Occipital lobe (tissue), 2 donors: ENCODE data around the gene AGBL5. TPM values are rescaled to one million over a fixed set of nuclear protein-coding genes. Genes with fewer than 3 reads are reported as not detected.
"Not testable (repeated sequence)": the region's sequence is repeated elsewhere in the genome, so short reads cannot be mapped to it uniquely, and the experiment has no call there.

Source experiments
- DNase-seq: peaks from one replicate; lab custom pipeline; 2025; lab: John Stamatoyannopoulos, UW
- total RNA-seq: library from RNA; depleted of rRNA; stranded (reverse); fragments of >200 nt; gene quantifications from one replicate; pipeline ENCODE4 v1.2.3, GENCODE V29; 2014

Gene AGBL5
- total RNA-seq, 1 donor from 2014 or later, result 17.5 TPM

- no peak for DNase-seq
Observed at GRCh38 chr2:27091746-27092695, 40.6 kb downstream of the AGBL5 start.

DNA sequence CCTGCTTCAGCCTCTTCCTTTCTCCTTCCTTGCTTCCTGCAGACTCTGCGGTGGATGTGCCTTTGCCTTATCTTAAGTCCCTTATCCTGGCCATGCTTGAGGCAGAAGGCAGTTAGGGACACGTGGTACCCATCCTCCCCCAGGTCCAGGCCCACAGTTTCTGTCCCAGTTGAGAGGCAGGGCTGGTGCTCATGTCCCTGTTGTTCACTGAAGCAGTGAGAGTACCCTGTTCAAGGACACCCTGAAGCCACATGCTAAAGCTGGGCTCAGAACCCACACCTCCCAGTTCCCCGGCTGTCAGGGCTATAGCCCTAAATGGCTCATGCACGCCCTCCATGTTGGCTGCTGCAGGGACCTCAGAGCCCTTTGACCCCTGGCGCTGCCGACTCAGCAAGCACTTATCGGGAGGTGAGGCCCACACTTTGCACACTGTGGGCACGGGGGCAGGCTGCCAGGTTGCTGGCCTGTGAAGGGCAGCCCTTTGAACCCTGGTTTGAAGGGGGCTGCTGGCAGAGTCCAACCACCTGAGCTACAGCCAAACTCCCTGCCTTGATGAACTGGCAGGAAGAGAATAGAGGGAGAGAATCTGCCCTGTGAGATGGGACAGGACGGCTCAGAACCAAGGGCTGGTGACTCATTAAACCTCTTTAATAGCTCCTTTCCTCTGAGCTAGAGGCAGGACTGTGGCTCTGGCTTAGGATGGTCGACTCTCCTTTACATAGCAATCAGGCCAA lies 41.4 kb downstream of the AGBL5 start:
- no peak for DNase-seq

GRCh38 chr2:27093430-27094352 lies 42.2 kb downstream of the AGBL5 start:
- DNase-seq, result no peak

GRCh38 chr2:27094353-27094984 lies 43.0 kb downstream of the AGBL5 start:
- DNase-seq, result no peak

DNA sequence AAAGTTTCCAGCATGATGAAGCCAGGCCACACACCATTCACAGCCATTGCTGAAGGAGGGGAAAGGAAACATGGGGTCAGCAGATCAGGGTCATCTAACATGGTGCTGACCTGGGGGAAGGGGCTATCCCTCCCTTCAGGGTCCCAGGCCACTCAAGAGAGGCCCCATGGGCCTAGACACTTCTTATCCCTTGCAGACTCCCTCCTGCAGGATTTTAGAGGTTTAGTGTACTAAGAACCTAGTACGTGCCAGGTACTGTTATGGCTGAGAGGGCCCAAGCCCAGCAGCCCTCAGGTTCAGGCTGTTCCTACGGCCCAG lies 43.9 kb downstream of the AGBL5 start:
- no peak for DNase-seq

GRCh38 chr2:27095745-27096651 lies 44.5 kb downstream of the AGBL5 start:
- peak; percentile 48 for DNase-seq

DNA sequence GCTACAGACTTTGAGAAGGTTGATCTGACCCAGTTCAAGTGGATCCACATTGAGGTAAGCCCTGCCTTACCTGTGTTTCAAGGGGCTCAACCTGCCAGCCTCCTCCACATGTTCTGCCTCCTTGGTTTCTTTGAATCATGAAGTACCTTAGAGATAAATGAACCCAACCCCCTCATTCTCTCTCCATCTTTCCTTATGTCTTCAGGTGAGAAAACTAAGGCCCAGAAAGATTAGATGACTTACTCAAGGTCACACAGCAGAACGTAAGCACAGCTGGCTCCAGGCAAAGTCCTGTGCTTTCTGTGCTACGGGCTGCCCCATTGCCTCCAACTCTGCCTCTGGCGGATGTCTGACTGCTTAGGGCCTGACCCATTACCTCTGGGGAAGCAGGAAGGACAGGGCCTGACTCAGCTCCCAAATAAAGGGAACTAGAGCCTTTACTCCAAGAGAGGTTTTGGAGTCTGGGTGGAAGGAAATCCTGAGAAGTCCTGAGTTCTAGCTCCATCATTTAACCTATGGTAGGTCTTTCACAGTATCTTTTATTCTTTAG lies 45.4 kb downstream of the AGBL5 start:
- no peak for DNase-seq

DNA sequence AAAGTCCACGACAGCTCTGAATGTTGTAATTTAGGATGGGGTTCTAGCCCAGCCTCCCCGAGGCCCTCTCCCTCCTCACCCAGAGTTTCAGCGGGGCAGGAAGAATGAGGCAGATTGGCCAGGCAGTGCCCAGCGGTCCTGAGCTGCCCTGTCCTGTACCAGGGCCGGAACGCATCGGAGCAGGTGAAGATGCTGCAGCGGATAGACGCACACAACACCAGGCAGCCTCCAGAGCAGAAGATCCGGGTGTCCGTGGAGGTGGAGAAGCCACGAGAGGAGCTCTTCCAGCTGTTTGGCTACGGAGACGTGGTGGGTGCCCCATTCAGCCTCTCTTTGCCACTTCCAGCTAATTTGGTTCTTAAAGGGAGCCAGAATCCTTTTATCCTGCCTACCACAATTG lies 45.9 kb downstream of the AGBL5 start:
- no peak for DNase-seq

- no peak for DNase-seq
Observed at GRCh38 chr2:27099334-27099955, 48.0 kb downstream of the AGBL5 start.

- DNase-seq, result no peak
Observed at GRCh38 chr2:27100036-27100435, 48.6 kb downstream of the AGBL5 start.

DNA sequence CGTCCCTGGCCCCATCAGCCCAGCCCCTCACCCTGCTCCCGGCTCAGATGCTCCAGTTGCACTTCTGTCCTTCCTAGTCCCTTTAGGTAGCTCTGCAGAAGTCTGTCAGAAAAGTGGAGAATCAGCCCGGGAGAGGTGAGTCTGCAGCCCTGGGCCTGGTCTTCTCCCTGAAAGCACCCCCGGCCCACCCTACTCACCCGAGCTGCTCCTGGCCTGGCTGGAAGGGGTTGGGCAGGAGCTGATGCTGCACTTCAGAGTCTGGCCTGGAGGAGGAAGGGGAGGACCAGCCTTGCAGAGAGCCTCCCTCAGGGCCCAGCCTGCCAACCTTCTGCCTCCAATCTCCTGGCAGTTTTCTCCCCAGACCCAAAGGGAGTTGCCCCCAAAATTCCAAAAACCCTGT lies 50.9 kb downstream of the AGBL5 start:
- no peak for DNase-seq

DNA sequence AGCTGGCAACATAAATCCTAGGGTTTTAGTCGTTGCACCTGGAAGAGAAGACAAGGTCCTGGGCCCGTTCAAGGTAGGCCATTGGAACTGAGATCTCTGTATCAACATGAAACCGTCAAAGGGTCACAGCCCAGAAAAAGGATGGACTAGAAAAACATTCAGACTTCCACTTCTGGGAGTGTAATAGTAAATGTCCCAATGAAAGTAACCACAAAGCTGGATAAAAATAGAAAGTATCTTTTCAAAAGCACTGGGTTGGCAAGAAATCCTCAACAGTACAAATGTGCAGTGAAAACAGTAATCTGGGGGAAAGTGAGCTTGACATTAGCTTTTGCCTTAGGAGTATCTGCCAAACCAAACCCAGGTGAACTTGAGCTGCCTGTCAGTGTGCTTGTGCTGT lies 54.5 kb downstream of the AGBL5 start:
- no peak for DNase-seq

DNA sequence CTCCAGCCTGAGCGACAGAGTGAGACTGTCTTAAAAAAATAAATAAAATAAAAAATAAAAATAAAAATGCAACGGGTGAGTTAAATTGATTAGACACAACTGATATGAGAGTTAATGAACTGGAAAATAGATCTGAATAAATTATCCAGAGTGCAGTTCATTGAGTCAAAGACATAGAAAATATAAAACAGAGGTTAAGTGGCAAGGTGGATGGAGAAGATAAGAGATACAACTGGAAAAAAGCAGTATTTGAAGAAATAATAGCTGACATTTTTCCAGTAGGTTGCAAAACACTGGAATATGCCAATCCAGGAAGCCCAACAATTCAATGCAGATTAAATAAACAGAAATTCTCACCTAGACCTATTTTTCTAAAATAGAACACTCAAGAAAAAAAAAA lies 56.8 kb downstream of the AGBL5 start:
- no peak for DNase-seq

- no peak for DNase-seq
Observed at GRCh38 chr2:27109083-27109482, 57.6 kb downstream of the AGBL5 start.

DNA sequence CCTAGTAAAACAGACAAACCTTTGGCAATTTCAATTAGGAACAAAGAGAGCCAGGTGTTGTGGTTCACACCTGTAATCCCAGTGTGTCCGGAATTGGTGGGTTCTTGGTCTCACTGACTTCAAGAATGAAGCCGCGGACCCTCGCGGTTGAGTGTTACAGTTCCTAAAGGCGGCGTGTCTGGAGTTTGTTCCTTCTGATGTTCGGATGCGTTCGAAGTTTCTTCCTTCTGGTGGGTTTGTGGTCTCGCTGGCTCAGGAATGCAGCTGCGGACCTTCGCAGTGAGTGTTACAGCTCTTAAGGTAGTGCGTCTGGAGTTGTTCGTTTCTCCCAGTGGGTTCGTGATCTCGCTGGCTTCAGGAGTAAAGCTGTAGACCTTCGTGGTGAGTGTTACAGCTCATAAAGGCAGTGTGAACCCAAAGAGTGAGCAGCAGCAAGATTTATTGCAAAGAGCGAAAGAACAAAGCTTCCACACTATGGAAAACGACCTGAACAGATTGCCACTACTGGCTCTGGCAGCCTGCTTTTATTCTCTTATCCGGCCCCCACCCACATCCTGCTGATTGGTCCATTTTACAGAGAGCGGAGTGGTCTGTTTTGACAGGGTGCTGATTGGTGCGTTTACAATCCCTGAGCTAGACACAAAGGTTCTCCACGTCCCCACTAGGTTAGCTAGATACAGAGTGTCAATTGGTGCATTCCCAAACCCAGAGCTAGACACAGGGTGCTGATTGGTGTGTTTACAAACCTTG lies 59.3 kb downstream of the AGBL5 start:
- not testable (repeated sequence) for DNase-seq

DNA sequence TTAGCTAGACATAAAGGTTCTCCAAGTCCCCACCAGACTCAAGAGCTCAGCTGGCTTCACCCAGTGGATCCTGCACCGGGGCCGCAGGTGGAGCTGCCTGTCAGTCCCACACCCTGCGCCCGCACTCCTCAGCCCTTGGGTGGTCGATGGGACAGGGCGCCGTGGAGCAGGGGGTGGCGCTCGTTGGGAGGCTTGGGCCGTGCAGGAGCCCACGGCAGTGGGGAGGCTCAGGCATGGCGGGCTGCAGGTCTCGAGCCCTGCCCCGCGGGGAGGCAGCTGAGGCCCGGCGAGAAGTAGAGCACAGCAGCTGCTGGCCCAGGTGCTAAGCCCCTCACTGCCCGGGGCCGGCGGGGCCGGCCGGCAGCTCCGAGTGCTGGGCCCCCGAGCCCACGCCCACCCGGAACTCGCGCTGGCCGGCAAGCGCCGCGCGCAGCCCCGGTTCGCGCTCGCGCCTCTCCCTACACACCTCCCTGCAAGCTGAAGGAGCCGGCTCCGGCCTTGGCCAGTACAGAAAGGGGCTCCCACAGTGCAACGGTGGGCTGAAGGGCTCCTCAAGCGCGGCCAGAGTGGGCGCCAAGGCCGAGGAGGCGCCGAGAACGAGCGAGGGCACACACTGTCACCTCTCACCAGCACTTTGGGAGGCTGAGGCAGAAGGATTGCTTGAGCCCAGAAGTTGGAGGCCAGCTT lies 60.1 kb downstream of the AGBL5 start:
- not testable (repeated sequence) for DNase-seq

- no peak for DNase-seq
Observed at GRCh38 chr2:27115519-27115918, 64.1 kb downstream of the AGBL5 start.

DNA sequence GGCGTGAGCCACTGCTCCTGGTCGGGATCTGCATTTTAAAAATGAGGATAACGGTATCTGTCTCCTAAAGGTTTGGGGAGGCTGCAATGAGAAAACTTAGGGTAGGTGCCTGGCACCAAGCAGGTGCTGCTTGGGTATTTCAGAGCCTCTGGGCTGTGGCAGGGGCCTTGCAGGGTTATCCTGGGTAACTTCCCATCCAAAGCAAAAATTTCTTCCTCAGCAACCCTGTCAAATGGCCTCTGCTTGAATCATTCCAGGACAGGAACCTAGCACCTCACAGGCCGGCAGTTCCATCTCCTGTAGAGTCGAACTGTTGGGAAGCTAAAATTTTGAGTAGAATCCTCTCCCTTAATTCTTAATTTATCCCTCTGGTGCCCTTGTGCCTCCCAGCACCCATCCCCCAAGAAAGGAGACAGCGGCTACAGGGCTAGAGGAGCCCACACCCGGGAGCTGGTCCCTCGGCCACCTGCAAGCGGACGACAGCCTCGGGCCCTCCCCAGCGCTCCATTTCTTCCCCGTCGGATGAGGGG lies 66.6 kb downstream of the AGBL5 start:
- DNase-seq, result no peak
